HTERT RPE-1 (cell line): ENCODE data around the gene PDHX.

ENCODE experiments used
- in situ Hi-C: fragments of 300-500 bp; cut with MboI; formaldehyde crosslinking; loops from 4 replicates; pipeline ENCODE4 v1.14.3; 2020; ENCODE audit warnings: low sequenced_read_pairs

Gene PDHX

GRCh38 chr11:34948696-34949095, 32.3 kb downstream of the PDHX start:
- in situ Hi-C loops, result no loop called here

GRCh38 chr11:34953955-34954354, 37.5 kb downstream of the PDHX start:
- in situ Hi-C loops, result no loop called here

GRCh38 chr11:34957206-34957605, 40.8 kb downstream of the PDHX start:
- in situ Hi-C loops, result no loop called here

GRCh38 chr11:34957606-34958005, 41.2 kb downstream of the PDHX start:
- in situ Hi-C loops, result no loop called here

DNA sequence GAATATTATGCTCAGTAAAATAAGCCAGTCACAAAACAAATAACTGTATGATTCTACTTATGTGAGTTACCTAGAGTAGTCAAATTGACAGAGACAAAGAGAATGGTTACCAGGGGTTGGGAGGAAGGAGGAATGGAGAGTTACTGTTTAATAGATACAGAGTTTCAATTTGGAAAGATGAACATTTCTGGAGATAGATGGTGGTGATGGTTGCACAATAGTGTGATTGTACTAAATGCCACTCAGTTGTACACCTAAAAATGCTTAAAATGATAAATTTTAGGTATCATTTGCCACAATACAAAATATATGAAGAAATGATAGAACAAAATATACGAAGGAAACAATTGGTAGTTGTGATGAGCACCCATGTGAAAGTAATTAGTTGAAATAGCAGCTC, 43.4 kb downstream of the PDHX start:
- in situ Hi-C loops, result no loop called here

- in situ Hi-C loops, result no loop called here
Measured at GRCh38 chr11:34960277-34960676, 43.9 kb downstream of the PDHX start.

DNA sequence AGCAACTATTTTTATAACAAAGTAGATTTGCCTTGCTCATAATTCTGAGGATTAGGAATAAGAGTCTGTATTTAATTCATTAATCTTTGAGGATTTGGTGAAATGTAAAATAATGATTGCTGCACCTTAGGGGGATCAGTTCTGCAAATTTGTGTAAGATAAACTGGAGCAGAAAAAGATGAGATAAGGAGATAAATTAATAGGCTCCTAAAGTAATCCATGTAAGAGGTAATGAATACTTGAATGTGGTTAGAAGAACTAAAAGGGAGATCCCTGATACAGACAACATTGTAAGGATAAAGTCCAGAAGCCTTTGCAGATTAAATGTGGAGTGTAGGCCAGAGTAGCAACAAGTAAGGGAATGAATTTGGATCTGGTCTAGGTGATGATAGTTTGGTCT, 45.6 kb downstream of the PDHX start:
- in situ Hi-C loops, result no loop called here

DNA sequence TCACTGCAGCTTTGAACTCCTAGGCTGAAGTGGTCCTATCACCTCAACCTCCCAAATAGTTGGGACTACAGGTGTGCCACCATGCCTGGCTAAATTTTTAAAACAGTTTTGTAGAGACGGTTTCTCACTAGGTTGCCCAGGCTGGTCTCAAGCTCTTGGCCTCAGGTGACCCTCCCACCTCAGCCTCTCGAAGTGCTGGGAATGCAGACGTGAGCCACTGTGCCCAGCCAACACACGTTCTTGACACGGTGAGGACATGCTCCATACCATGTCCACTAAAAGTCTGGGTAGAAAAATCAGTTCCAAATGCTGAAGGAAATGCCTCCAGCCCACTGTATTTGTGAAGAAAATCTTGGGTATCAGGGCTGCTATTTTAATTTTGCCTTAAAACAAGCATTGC, 46.9 kb downstream of the PDHX start:
- in situ Hi-C loops, result no loop called here

- in situ Hi-C loops, result no loop called here
Measured at GRCh38 chr11:34964610-34965331, 48.4 kb downstream of the PDHX start.

GRCh38 chr11:34968862-34969261, 52.4 kb downstream of the PDHX start:
- in situ Hi-C loops, result no loop called here

- in situ Hi-C loops, result no loop called here
Measured at GRCh38 chr11:34970033-34970432, 53.6 kb downstream of the PDHX start.

GRCh38 chr11:34970480-34970879, 54.1 kb downstream of the PDHX start:
- in situ Hi-C loops, result no loop called here

- in situ Hi-C loops, result no loop called here
Measured at GRCh38 chr11:34971928-34972327, 55.5 kb downstream of the PDHX start.

- in situ Hi-C loops, result no loop called here
Measured at GRCh38 chr11:34972366-34972765, 55.9 kb downstream of the PDHX start.

- in situ Hi-C loops, result no loop called here
Measured at GRCh38 chr11:34972892-34973291, 56.5 kb downstream of the PDHX start.

- in situ Hi-C loops, result no loop called here
Measured at GRCh38 chr11:34975482-34975881, 59.1 kb downstream of the PDHX start.

GRCh38 chr11:34976496-34977088, 60.2 kb downstream of the PDHX start:
- in situ Hi-C loops, result no loop called here

DNA sequence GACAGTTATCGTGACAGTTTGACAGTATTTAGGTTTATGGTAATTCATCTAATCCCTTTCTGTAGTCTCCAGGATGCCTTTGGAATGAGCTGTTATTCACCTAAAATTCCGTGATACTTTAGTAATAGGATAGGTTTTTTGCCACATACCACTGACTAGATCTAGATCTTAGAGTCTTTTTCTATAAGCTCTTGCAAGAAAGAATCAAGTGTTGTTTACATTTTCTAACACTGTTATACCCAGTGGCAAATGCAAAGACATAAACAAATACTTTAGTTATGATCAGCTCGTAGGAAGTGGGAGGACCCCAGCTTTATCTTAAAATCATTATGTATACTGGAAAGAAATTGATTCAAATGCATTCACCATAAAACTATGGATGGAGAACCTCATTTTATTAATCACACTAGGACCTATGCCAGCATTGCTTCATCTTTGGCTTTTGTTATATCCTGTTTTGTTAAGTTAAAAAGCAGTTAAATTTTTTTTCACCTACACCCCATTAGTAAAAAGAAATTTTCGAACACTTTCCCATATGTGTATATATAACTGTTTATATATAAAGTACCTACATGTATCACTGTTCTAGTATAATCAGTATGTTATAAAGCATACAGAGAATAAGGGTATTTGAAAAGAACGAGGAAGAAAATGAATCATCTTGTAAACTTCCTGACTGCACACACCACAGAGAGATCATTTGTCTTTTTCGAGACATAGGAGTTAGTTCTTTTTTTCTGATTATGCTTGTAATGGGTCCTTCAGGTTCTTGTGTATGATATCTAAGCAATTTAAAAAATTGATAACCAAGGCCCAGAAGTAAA, 60.9 kb downstream of the PDHX start:
- in situ Hi-C loops, result no loop called here

DNA sequence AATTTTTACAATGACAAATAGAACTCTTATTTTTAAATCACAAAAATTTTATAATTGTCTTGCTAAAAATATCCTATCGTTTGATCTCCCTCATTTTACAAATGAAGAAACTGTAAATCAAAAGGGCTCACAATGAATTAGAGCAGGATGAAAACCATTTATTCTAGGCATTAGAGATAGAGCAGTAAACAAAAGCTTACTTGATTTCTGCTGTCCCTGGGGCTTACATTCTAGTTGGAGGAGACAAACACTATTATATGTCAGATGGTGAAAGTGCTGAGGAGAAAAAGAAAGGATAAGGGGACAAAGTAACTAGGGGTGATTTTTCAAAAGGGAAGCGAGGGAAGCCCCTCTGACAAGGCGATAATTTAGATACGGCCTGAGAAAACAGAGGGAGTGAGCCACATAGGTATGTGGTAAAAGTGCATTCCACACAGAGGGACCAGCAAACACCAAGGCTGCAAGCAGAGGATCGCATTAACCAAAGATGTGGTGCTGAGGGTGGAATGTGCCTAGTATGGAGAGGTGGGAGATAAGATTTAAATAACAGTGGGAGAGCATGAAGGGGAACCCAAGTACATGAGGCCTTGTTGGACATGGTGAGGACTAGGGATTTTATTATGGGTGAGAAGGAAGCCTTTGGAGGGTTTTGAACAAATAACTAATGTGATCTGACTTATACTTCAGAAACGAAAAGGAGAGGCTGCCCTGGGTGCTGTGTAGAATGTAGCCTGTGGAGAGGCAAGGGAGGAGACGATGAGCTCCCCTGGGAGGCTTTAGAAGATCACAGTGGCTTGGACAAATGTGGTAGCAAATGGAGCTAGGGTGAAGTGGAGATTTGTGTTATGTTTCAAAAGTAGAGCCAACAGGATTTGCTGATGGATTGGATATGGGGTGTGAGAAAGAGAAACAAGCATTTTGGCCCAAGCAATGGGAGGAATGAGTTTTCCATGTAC, 62.1 kb downstream of the PDHX start:
- in situ Hi-C loops, result no loop called here

DNA sequence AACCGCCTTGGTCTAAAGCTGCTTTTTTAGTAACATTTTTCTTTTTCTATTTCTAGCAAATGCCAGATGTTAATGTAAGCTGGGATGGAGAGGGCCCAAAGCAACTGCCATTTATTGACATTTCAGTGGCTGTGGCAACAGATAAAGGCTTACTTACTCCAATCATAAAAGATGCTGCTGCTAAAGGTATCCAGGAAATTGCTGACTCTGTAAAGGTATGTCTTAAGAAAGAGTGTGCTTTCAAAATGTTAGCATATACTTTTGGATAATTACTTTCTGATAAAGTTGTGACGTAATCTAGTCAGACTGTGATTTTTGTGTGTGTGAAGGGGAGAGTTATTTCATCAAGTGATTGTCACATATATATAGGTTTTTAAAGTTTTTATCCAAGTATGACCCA, 68.1 kb downstream of the PDHX start:
- in situ Hi-C loops, result no loop called here
